Activated naive CD8-positive, alpha-beta T cell treated with anti-CD3 and anti-CD28 coated beads for 36 hours (primary cell): ENCODE data around the gene TMEM141. TPM values are rescaled to one million over a fixed set of nuclear protein-coding genes. Genes with fewer than 3 reads are reported as not detected.
"Not testable (repeated sequence)": the region's sequence is repeated elsewhere in the genome, so short reads cannot be mapped to it uniquely, and the experiment has no call there.

Experiments used
- DNase-seq: peaks from one replicate; pipeline ENCODE4 v3.0.0; 2021
- H3K27ac Mint-ChIP-seq: one replicate; pipeline ENCODE4 v1.8.0; 2022; ENCODE audit warnings: mild to moderate bottlenecking, moderate library complexity, mixed read lengths
- H3K27me3 Mint-ChIP-seq: one replicate; pipeline ENCODE4 v1.8.0; 2022; ENCODE audit warnings: mild to moderate bottlenecking, mixed read lengths
- H3K36me3 Mint-ChIP-seq: one replicate; pipeline ENCODE4 v1.8.0; 2021; ENCODE audit warnings: mild to moderate bottlenecking, mixed read lengths
- H3K4me1 Mint-ChIP-seq: one replicate; pipeline ENCODE4 v1.8.0; 2021; ENCODE audit warnings: mixed read lengths
- H3K4me3 Mint-ChIP-seq: one replicate; pipeline ENCODE4 v1.8.0; 2022; ENCODE audit warnings: mild to moderate bottlenecking, moderate library complexity, mixed read lengths
- H3K9me3 Mint-ChIP-seq: one replicate; pipeline ENCODE4 v1.8.0; 2022; ENCODE audit warnings: mixed read lengths
- total RNA-seq, 2 experiments: library from RNA; stranded (reverse); gene quantifications; one replicate each; pipeline ENCODE4 v1.2.3, GENCODE V29; 2021

The TMEM141 gene
- total RNA-seq, 2 experiments from 2014 or later: 49.3 to 49.6 TPM

DNA sequence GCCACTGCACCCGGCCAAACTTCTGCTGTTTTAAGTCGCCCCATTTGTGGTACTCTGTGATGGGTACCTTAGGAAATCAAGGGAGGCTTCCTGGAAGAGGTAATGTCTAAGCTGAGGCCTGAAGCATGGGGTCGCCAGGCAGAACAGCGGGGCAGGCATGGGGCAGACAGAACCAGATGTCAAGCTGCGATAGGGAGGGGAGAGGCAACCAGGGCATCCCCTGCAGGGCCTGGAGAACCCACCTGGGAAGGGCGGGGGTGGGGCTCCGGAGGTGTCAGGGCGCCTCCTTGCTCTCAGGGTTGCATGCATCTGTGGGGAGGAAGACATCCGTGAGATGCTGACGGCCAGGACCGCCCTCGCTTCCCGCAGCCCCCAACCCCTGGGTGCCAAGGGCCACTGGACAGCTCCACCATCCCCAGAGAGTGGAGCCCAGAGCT, 29.6 kb upstream of the TMEM141 start:
- Mint-ChIP-seq H3K4me1 (peaks cover 8% of the 10 kb centered on the region), H3K36me3 (no peaks in the 10 kb centered on the region), H3K27me3 (peaks cover 21% of the 10 kb centered on the region), H3K9me3 (no peaks in the 10 kb centered on the region), H3K27ac (no peak overlapping the region), H3K4me3 (no peak overlapping the region)
- DNase-seq: no peak

DNA sequence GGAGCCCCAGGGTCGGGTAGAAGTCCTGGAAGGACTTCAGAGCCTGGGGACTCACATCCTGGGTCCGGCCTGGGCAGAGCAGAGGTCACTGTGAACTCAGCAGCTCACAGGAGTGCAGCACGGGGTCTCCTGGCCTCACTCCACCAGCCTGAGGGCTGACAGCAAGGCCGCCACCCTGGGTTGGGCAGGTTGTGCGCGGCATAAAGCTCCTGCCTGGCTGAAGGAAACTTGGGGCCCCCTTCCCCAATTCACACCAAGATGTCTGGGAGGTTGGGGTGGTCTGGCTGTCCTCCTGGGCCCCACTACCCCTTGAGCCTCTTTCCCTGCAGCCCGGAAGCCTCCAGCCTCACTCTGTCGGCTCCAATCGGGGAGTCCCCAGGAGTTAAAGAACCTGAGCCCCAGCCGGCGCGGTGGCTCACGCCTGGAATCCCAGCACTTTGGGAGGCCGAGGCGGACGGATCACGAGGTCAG, 28.9 kb upstream of the TMEM141 start:
- H3K4me1 Mint-ChIP-seq: peaks cover 14% of the 10 kb centered on the region
- DNase-seq: no peak
- H3K9me3 Mint-ChIP-seq: no peaks in the 10 kb centered on the region
- H3K4me3 Mint-ChIP-seq: no peak overlapping the region
- no peak overlapping the region for H3K27ac Mint-ChIP-seq
- no peaks in the 10 kb centered on the region for H3K36me3 Mint-ChIP-seq
- H3K27me3 Mint-ChIP-seq: peaks cover 27% of the 10 kb centered on the region

- H3K27me3 Mint-ChIP-seq: peaks cover 34% of the 10 kb centered on the region
- no peak overlapping the region for H3K4me3 Mint-ChIP-seq
- no peak overlapping the region for H3K27ac Mint-ChIP-seq
- peaks cover 14% of the 10 kb centered on the region for H3K4me1 Mint-ChIP-seq
- peak; percentile 44 for DNase-seq
- H3K9me3 Mint-ChIP-seq: no peaks in the 10 kb centered on the region
- H3K36me3 Mint-ChIP-seq: no peaks in the 10 kb centered on the region
Observed at GRCh38 chr9:136762915-136763648, 28.1 kb upstream of the TMEM141 start.

DNA sequence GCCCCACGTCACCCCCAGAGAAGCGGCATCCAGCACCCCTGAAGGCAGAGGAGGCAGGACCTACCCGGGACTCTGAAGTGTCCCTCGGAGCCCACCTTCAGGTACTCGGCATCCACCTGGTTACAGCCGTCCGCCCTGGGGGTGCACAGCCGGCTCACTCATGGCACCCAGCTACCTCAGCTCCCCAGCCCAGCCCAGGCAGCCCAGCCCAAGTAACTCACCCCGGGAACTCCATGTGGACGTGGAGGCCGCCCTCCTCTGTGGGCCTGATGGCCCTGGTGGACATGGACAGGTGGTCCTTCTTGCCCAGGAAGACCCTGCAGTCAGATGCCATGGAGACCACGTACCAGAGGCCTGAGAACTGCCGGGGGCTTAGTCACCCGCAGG, 27.5 kb upstream of the TMEM141 start:
- DNase-seq: no peak
- no peaks in the 10 kb centered on the region for H3K9me3 Mint-ChIP-seq
- H3K36me3 Mint-ChIP-seq: no peaks in the 10 kb centered on the region
- no peak overlapping the region for H3K4me3 Mint-ChIP-seq
- H3K4me1 Mint-ChIP-seq: peaks cover 14% of the 10 kb centered on the region
- H3K27ac Mint-ChIP-seq: no peak overlapping the region
- peaks cover 38% of the 10 kb centered on the region for H3K27me3 Mint-ChIP-seq

DNA sequence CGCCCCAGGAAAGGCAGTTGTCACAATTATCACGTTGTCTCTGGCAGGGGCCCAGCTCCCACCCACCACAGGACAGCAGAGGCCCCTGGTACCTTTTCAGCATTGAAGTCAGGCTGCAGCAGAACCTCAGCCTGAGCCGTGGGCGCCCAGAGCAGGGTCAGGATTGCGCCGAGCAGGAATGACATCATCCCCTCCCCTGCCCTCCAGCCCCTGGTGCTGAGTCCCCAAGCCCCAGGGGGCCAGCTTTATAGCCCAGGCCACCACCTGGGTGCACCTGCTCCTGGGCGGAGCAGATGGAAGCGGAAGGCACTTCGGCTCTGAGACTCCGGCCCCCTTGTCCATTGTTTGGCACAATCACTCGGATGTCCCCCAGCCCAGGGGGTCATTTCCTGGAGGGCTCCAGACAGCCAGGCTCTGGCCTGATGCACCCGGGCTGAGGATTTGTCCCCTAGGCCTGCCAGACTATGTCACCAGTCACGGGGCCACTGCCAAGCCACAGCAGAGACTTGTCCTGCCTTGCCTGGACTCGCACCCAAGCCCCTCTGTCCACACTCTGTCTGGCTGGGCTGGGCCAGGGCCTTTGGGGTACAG, 26.7 kb upstream of the TMEM141 start, which contains the start of gene LCN15:
TSS of gene LCN15 (minus strand) at position 218 of the 591 bp plus-strand sequence. CDS start at position 188, 30 bp downstream.
- no peaks in the 10 kb centered on the region for H3K9me3 Mint-ChIP-seq
- H3K36me3 Mint-ChIP-seq: no peaks in the 10 kb centered on the region
- peaks cover 41% of the 10 kb centered on the region for H3K27me3 Mint-ChIP-seq
- H3K4me1 Mint-ChIP-seq: peaks cover 14% of the 10 kb centered on the region
- H3K27ac Mint-ChIP-seq: no peak within 1 kb of the TSS
- no peak within 1 kb of the TSS for H3K4me3 Mint-ChIP-seq
- no peak for DNase-seq

DNA sequence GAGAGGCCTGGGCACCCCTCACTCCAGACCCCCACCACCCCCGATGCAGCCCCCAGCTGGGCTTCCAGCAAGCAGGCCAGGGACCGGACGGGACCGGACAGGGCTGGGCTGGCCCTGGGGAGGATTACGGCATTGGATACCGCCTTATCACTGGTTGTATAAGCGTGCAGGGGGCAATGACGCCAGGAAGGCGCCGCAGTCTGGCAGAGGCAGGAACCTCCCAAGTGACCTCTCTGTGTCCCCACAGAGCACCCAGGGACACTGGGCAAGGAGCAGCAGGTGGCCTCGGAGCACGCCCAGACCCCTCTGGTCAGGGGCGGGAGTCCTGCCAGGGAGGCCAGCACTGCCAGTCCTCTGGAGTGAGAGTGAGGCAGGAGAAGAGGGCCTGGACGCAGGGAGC, 26.1 kb upstream of the TMEM141 start:
- Mint-ChIP-seq H3K4me1 (peaks cover 18% of the 10 kb centered on the region), H3K4me3 (no peak overlapping the region), H3K36me3 (no peaks in the 10 kb centered on the region), H3K27ac (no peak overlapping the region), H3K9me3 (no peaks in the 10 kb centered on the region), H3K27me3 (peaks cover 41% of the 10 kb centered on the region)
- DNase-seq: no peak

- not testable (repeated sequence) for H3K9me3 Mint-ChIP-seq, H3K36me3 Mint-ChIP-seq, DNase-seq, H3K4me3 Mint-ChIP-seq
- peaks cover 44% of the 10 kb centered on the region for H3K27me3 Mint-ChIP-seq
- peaks cover 17% of the 10 kb centered on the region for H3K4me1 Mint-ChIP-seq
- peak overlapping the region; percentile 38 for H3K27ac Mint-ChIP-seq
Observed at GRCh38 chr9:136765745-136766409, 25.3 kb upstream of the TMEM141 start.

DNA sequence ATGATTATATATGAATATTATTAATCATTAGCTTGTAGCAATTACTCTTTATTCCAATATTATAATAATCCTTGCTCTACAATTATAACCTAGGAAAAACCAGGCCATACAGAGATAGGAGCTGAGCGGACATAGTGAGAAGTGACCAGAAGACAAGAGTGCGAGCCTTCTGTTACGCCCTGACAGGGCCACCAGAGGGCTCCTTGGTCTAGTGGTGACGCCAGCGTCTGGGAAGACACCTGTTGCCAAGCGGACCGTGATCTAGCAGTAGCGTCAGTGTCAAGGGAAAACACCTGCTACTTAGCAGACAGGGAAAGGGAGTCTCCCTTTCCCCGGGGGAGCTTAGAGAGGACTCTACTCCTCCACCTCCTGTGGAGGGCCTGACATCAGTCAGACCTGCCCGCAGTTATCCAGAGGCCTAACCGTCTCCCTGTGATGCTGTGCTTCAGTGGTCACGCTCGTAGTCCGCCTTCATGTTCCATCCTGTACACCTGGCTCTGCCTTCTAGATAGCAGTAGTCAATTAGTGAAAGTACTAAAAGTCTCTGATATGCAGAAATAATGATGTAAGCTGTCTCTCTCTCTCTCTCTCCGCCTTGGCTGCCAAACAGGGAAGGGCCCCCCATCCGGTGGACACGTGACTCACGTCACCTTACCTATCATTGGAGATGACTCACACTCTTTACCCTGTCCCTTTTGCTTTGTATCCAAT, 24.6 kb upstream of the TMEM141 start:
- Mint-ChIP-seq H3K27ac (peak overlapping the region; percentile 73), H3K27me3 (peaks cover 47% of the 10 kb centered on the region), H3K4me1 (peaks cover 16% of the 10 kb centered on the region), H3K4me3 (peak overlapping the region; percentile 47)
- H3K36me3 Mint-ChIP-seq, H3K9me3 Mint-ChIP-seq: not testable (repeated sequence)
- peak; percentile 65 for DNase-seq

GRCh38 chr9:136769710-136770191, 21.4 kb upstream of the TMEM141 start:
- peak; percentile 61 for DNase-seq
- peaks cover 43% of the 10 kb centered on the region for H3K27me3 Mint-ChIP-seq
- peaks cover 18% of the 10 kb centered on the region for H3K4me1 Mint-ChIP-seq
- peaks cover 8% of the 10 kb centered on the region for H3K9me3 Mint-ChIP-seq
- H3K27ac Mint-ChIP-seq: no peak overlapping the region
- H3K36me3 Mint-ChIP-seq: no peaks in the 10 kb centered on the region
- H3K4me3 Mint-ChIP-seq: no peak overlapping the region

DNA sequence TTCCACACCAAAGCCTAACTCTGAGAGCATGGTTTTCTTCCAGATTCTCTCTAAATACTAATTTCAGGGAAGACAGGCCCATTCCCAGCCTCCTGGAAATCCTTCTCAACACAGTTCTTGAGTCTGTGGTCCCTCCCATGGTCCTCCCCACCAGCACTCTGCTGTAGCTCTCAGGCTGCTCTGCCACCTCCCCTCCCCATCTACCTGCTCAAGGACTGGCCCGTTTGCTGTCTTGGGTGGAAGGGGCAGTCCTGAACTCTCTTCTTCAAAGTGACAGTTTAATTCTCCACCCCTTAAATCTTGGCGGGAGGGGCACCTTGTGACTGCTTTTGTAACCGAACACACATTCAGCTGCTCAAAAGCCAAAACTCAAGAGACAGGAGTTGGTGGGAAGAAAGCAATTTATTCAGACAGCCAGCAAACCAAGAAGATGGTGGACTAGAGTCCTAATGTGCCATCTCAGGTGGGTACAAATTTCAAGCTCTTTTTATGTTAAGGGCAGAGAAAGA, 19.2 kb upstream of the TMEM141 start:
- Mint-ChIP-seq H3K4me1 (peaks cover 8% of the 10 kb centered on the region), H3K4me3 (no peak overlapping the region), H3K36me3 (no peaks in the 10 kb centered on the region), H3K27ac (no peak overlapping the region), H3K27me3 (peaks cover 34% of the 10 kb centered on the region), H3K9me3 (peaks cover 8% of the 10 kb centered on the region)
- no peak for DNase-seq

GRCh38 chr9:136773386-136774044, 17.6 kb upstream of the TMEM141 start:
- DNase-seq: peak; percentile 37
- peaks cover 5% of the 10 kb centered on the region for H3K4me1 Mint-ChIP-seq
- H3K36me3 Mint-ChIP-seq: no peaks in the 10 kb centered on the region
- H3K27me3 Mint-ChIP-seq: peaks cover 27% of the 10 kb centered on the region
- peaks cover 8% of the 10 kb centered on the region for H3K9me3 Mint-ChIP-seq
- no peak overlapping the region for H3K4me3 Mint-ChIP-seq
- H3K27ac Mint-ChIP-seq: no peak overlapping the region

GRCh38 chr9:136774416-136775045, 16.6 kb upstream of the TMEM141 start:
- Mint-ChIP-seq H3K27me3 (peaks cover 27% of the 10 kb centered on the region), H3K4me1 (peaks cover 5% of the 10 kb centered on the region), H3K27ac (no peak overlapping the region), H3K36me3 (no peaks in the 10 kb centered on the region), H3K4me3 (no peak overlapping the region), H3K9me3 (peaks cover 8% of the 10 kb centered on the region)
- DNase-seq: no peak

DNA sequence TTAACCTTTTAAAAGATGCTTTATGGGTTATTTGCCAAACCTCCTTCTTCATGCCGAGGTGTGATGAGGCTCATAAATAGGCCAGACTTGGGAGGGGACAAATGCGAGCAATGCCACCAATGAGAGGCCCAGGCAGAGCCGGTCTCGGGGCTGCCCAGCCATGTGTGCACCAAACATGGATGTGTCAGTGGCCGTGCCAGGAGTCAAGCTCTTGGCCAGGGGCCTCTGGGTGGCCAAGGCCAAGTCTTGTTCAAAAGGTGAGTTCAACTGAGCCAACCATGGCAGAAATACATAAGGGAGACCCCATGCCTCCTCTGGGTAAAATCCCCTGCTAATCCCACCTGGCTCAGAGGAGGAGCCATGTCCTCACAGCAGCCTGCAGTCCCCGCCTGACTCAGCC, 16.0 kb upstream of the TMEM141 start:
- H3K9me3 Mint-ChIP-seq: peaks cover 8% of the 10 kb centered on the region
- no peak overlapping the region for H3K4me3 Mint-ChIP-seq
- H3K27me3 Mint-ChIP-seq: peaks cover 21% of the 10 kb centered on the region
- no peaks in the 10 kb centered on the region for H3K36me3 Mint-ChIP-seq
- peaks cover 2% of the 10 kb centered on the region for H3K4me1 Mint-ChIP-seq
- no peak overlapping the region for H3K27ac Mint-ChIP-seq
- DNase-seq: no peak

DNA sequence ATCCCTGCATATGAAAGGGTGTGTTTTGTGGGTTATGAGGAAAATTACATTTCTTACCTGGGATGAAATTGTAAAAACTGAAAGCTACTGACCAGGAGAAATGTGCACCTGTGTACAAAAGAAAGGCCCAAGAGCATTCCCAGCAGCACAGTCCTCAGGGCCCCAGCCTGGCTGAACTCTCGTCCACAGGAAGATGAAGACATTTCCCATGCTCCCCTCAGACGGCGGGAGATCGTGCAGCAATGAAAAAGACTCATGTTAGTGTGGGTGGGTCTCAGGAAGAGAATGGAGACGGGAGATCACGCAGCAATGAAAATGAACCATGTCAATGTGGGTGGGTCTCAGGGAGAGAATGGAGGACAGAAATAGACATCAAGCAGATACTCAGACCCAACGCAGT, 14.2 kb upstream of the TMEM141 start:
- Mint-ChIP-seq H3K27me3 (peaks cover 11% of the 10 kb centered on the region), H3K36me3 (no peaks in the 10 kb centered on the region), H3K4me3 (no peak overlapping the region), H3K4me1 (peaks cover 2% of the 10 kb centered on the region), H3K9me3 (peaks cover 8% of the 10 kb centered on the region), H3K27ac (no peak overlapping the region)
- DNase-seq: no peak
